Stomach (tissue), 9 donors: ENCODE results near the gene ZNF599. TPM values are rescaled to one million over a fixed set of nuclear protein-coding genes. Genes with fewer than 3 reads are reported as not detected.

ENCODE experiments used
- DNase-seq, 2 donors: peaks; one replicate each; pipeline versions ENCODE4 v3.0.0 to v3.0.0-alpha.2; 2013 to 2019
- H3K27ac ChIP-seq, 5 donors: fragments of 200-600 bp in 4 of 5; sonication (generic) in 4 of 5; one replicate each; pipeline ENCODE4 v1.5.1; 2013 to 2019; ENCODE audit warnings: mild to moderate bottlenecking in 1 of 5, moderate library complexity in 1 of 5
- H3K27me3 ChIP-seq, 3 donors: fragments of 200-600 bp; sonication (generic); one replicate each; pipeline ENCODE4 v1.5.1; 2017 to 2019; ENCODE audit warnings: mixed run types in 1 of 3
- H3K36me3 ChIP-seq, 4 donors: fragments of 200-600 bp; sonication (generic); 1 replicate in 3 of 4; 2 replicates in 1 of 4; pipeline ENCODE4 v1.5.1; 2016 to 2019
- H3K4me1 ChIP-seq, 4 donors: fragments of 200-600 bp; sonication (generic); one replicate each; pipeline ENCODE4 v1.5.1; 2016 to 2019
- H3K4me3 ChIP-seq, 4 donors: fragments of 200-600 bp; sonication (generic) in 3 of 4; one replicate each; pipeline ENCODE4 v1.5.1; 2016 to 2019; ENCODE audit warnings: mild to moderate bottlenecking in 1 of 4
- H3K9me3 ChIP-seq, 4 donors: fragments of 200-600 bp; sonication (generic); one replicate each; pipeline ENCODE4 v1.5.1; 2016 to 2019
- CTCF ChIP-seq, 7 experiments: fragments of 450-650 bp in 4 of 7; fragments of 200-600 bp in 3 of 7; sonication (generic) in 3 of 7; IDR thresholded peaks; one replicate each; pipeline ENCODE4 v1.5.1; 2016 to 2019; ENCODE audit warnings: antibody characterized with exemption in 7 of 7, control low read depth in 2 of 7, mild to moderate bottlenecking in 1 of 7
- EP300 ChIP-seq: sonication (generic); formaldehyde crosslinking; IDR thresholded peaks from one replicate; pipeline ENCODE4 v1.6.1; 2017; ENCODE audit warnings: antibody characterized with exemption
- POLR2A ChIP-seq, 4 donors: fragments of 450-650 bp; IDR thresholded peaks; one replicate each; pipeline ENCODE4 v1.6.1; 2016; ENCODE audit warnings: antibody characterized with exemption in 4 of 4, control low read depth in 2 of 4, mild to moderate bottlenecking in 1 of 4, moderate library complexity in 1 of 4
- POLR2AphosphoS5 ChIP-seq, 3 donors: sonication (generic); formaldehyde crosslinking; IDR thresholded peaks; one replicate each; pipeline ENCODE4 v1.6.1; 2016; ENCODE audit warnings: antibody characterized with exemption in 3 of 3
- WGBS, 5 donors: extraction: QIAGEN DNeasy Blood & Tissue Kit in 3 of 5; methylation state at CpG; one replicate each; pipeline versions ENCODE4 v1.1.5 to v1.1.7; 2013 to 2018; 5-methylcytosine and 5-hydroxymethylcytosine counted together
- intact Hi-C: fragments of 100-400 bp; cut with DNase I; formaldehyde crosslinking; loops from one replicate; pipeline ENCODE4 v1.15.1; 2023; ENCODE audit warnings: low total_unique reads
- polyA plus RNA-seq, 3 donors: library from polyadenylated mRNA; stranded (reverse); fragments of 200-250 nt; gene quantifications; one replicate each; pipeline ENCODE4 v1.2.3, GENCODE V29; 2013
- total RNA-seq, 5 donors: library from RNA; depleted of rRNA; stranded (reverse); fragments of >200 nt; gene quantifications; one replicate each; pipeline versions ENCODE4 v1.1.0 to v1.2.3, GENCODE V29; 2014 to 2016
- donor health status: healthy with polysubstance abuse.
- donor health status: Bipolar disorder and iron deficiency.
- donor health status: healthy.

The ZNF599 gene
- total and polyA plus RNA-seq, 8 donors: 0.58 to 6.7 (median 4.5) TPM; not detected in 1

- intact Hi-C loops: loop anchor here (10.0 kb wide), 1 partner anchor 59 kb away; the partner anchor contains the start of genes SCGB2B2 and ZNF302
- peak overlapping the region; percentile 63 to 93 (median 74) for H3K4me3 ChIP-seq
- no peaks in the 10 kb centered on the region for H3K27me3 ChIP-seq
- TF ChIP-seq POLR2AphosphoS5 (IDR thresholded peaks at IDR 0.05): peak in 1 of 3 donors; percentile 26
- TF ChIP-seq EP300: no peak
- H3K36me3 ChIP-seq: peaks cover 9 to 31% (median 27%) of the 10 kb centered on the region in 4 donors
- peaks cover 6 to 31% (median 17%) of the 10 kb centered on the region in 4 donors for H3K9me3 ChIP-seq
- WGBS, 5 donors: 1 to 4% (median 2%) methylated on average over 13 of the region's 13 CpGs
- peaks cover 23 to 34% (median 25%) of the 10 kb centered on the region in 4 donors for H3K4me1 ChIP-seq
- H3K27ac ChIP-seq: peak overlapping the region; percentile 95 to 99 (median 96)
- peak in 1 of 2 donors; percentile 92 for DNase-seq
Measured at GRCh38 chr19:34733266-34733745, 39.7 kb downstream of the ZNF599 start.

GRCh38 chr19:34732612-34733211 is 40.3 kb downstream of the ZNF599 start:
- H3K4me3 ChIP-seq: peak overlapping the region; percentile 63 to 93 (median 74)
- H3K9me3 ChIP-seq: peaks cover 0 to 25% (median 11%) of the 10 kb centered on the region in 4 donors
- intact Hi-C loops: loop anchor here (10.0 kb wide), 1 partner anchor 58 kb away; the partner anchor contains the start of genes SCGB2B2 and ZNF302
- H3K36me3 ChIP-seq: peaks cover 9 to 25% (median 21%) of the 10 kb centered on the region in 4 donors
- DNase-seq: peak in 1 of 2 donors; percentile 73
- TF ChIP-seq CTCF (IDR thresholded peaks at IDR 0.05): no peak
- peaks cover 23 to 34% (median 25%) of the 10 kb centered on the region in 4 donors for H3K4me1 ChIP-seq
- peak overlapping the region; percentile 4 to 99 (median 96) for H3K27ac ChIP-seq
- 23 to 54% (median 37%) methylated on average over 6 to 15 of the region's 15 CpGs for WGBS, 5 donors
- no peaks in the 10 kb centered on the region for H3K27me3 ChIP-seq

- 81 to 92% (median 83%) methylated on average over 5 to 7 of the region's 7 CpGs for whole genome bisulfite sequencing, 5 donors
- intact Hi-C loops: loop anchor here (10.0 kb wide), 1 partner anchor 57 kb away; the partner anchor contains the start of genes SCGB2B2 and ZNF302
- Histone ChIP-seq H3K36me3 (peaks cover 9 to 17% (median 14%) of the 10 kb centered on the region in 4 donors), H3K27me3 (no peaks in the 10 kb centered on the region), H3K27ac (no peak overlapping the region), H3K4me1 (peaks cover 23 to 34% (median 25%) of the 10 kb centered on the region in 4 donors), H3K4me3 (no peak overlapping the region), H3K9me3 (peaks cover 0 to 18% (median 6%) of the 10 kb centered on the region in 4 donors)
- DNase-seq: no peak
- TF ChIP-seq POLR2AphosphoS5 (IDR thresholded peaks at IDR 0.05): no peak
- TF ChIP-seq POLR2A (IDR thresholded peaks at IDR 0.05): no peak
- TF ChIP-seq EP300: no peak
- TF ChIP-seq CTCF (IDR thresholded peaks at IDR 0.05): no peak
Measured at GRCh38 chr19:34731964-34732363, 41.1 kb downstream of the ZNF599 start.

- DNase-seq: peak in 1 of 2 donors; percentile 4
- TF ChIP-seq EP300: no peak
- TF ChIP-seq CTCF (IDR thresholded peaks at IDR 0.05): no peak
- no peak for TF ChIP-seq POLR2A (IDR thresholded peaks at IDR 0.05)
- no peak for TF ChIP-seq POLR2AphosphoS5 (IDR thresholded peaks at IDR 0.05)
- Histone ChIP-seq H3K36me3 (peaks cover 8 to 10% (median 9%) of the 10 kb centered on the region in 4 donors), H3K4me1 (peaks cover 23 to 30% (median 24%) of the 10 kb centered on the region in 4 donors), H3K9me3 (peaks cover 0 to 10% (median 3%) of the 10 kb centered on the region in 4 donors), H3K27ac (no peak overlapping the region), H3K27me3 (peaks cover 0 to 4% (median 0%) of the 10 kb centered on the region in 3 donors), H3K4me3 (no peak overlapping the region)
- intact Hi-C loops: loop anchor here (10.0 kb wide), 1 partner anchor 56 kb away; the partner anchor contains the start of genes SCGB2B2 and ZNF302
- 81 to 88% (median 83%) methylated on average over 11 of the region's 11 CpGs for WGBS, 5 donors
Measured at GRCh38 chr19:34731019-34731829, 41.8 kb downstream of the ZNF599 start.
